ENCODE data around the gene ADCY2.
"Not testable (repeated sequence)": the region's sequence is repeated elsewhere in the genome, so short reads cannot be mapped to it uniquely, and the experiment has no call there.

Gene ADCY2

DNA sequence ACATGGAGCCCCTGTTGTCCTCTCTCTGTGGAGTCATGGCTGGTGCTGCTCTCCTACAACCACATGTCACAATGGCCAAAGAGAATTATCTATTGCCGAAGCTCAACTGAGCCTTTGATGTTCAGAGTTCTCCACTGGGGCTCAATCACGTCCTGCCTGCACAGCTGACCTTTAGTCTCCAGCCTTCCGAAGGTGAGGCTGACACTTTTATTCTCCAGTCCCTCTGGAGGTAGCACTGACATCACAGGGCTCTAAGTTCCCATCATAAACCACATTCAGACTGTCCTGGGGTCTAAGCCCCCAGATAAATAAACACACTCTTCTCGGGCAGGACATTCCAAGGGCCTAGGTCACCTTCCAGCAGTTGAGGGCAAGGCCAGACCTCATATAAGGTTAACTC is 23.4 kb downstream of the ADCY2 start:
- H3K27me3 ChIP-seq (ENCODE audit: control insufficient read depth, insufficient read depth, low read length) = no peaks in the 10 kb centered on the region
- H3K4me1 ChIP-seq (ENCODE audit: control insufficient read depth, insufficient read depth, low read length) = peaks cover 46% of the 10 kb centered on the region
- no peaks in the 10 kb centered on the region for H3K9me3 ChIP-seq (ENCODE audit: control insufficient read depth, insufficient read depth, low read depth, low read length)
- H3K36me3 ChIP-seq (ENCODE audit: control insufficient read depth, insufficient read depth, low read length) = peaks cover 37% of the 10 kb centered on the region
- H3K9ac ChIP-seq (ENCODE audit: low read length) = peak overlapping the region; percentile 61
- H3K27ac ChIP-seq (ENCODE audit: low read depth, low read length) = peak overlapping the region; percentile 36; the same call in 1 of the 2 replicates
- peak overlapping the region; percentile 29; the same call in 1 of the 2 replicates for H3K4me3 ChIP-seq (ENCODE audit: low read depth, low read length)

DNA sequence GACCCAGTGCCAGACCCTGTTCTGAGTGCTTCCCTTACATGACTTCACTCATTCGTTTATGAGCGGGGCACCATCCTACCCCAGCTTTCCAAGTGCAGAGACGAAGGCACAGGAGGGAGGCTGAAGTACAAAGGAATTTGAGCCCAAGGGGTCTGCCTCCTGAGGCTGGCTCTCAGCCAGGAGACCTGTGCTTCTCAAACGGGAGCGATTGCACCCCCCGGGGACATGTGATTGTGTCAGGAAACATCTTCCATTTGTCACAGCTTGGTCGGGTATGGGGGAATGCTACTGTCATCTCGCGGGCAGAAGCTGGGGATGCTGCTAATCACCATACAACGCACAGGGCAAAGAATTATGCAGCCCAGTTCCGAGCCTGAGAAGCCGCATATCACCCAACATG is 23.9 kb downstream of the ADCY2 start:
- Histone ChIP-seq H3K4me3 (ENCODE audit: low read depth, low read length) (peak overlapping the region; percentile 29; the same call in 1 of the 2 replicates), H3K27me3 (ENCODE audit: control insufficient read depth, insufficient read depth, low read length) (no peaks in the 10 kb centered on the region), H3K4me1 (ENCODE audit: control insufficient read depth, insufficient read depth, low read length) (peaks cover 47% of the 10 kb centered on the region), H3K9me3 (ENCODE audit: control insufficient read depth, insufficient read depth, low read depth, low read length) (no peaks in the 10 kb centered on the region), H3K27ac (ENCODE audit: low read depth, low read length) (peak overlapping the region; percentile 36; the same call in 1 of the 2 replicates), H3K9ac (ENCODE audit: low read length) (peak overlapping the region; percentile 61), H3K36me3 (ENCODE audit: control insufficient read depth, insufficient read depth, low read length) (peaks cover 37% of the 10 kb centered on the region)

DNA sequence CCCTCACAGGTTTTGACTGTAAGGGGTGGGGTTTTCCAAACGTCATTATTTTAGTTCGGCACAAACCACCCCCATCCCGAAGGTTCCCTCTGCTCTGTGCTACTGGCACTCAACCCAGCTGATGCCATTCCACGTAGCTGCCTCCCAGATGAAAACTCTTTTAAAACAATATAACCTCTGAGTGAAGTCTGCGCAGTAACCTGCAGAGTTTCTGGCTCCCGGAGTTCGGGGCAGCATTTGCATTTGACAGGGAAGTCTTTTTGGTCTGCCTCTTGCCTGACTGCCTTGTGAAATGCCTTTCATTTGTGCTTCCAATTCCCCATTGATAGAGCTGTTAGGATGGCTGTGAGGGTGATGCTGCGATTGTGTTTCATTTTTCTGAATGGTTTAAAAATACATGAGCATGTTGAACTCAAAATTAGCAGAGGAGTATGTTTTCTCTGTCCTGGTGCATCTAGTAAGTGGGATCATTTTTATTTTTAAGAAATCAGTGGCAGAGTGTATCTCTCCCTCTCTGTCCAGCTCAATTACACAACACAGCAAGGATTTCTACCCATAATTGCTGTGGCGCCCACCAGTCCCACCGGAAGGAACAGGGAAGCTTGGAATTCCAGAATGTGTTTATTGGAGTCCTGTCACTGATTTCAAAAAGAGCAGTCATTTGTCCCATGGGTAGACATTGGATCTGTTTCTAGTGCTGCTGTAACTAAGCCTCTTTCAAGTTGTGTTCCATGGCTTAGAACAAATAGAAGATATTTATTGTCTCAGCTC is 24.8 kb downstream of the ADCY2 start:
- Histone ChIP-seq H3K27me3 (ENCODE audit: control insufficient read depth, insufficient read depth, low read length) (no peaks in the 10 kb centered on the region), H3K9me3 (ENCODE audit: control insufficient read depth, insufficient read depth, low read depth, low read length) (no peaks in the 10 kb centered on the region), H3K36me3 (ENCODE audit: control insufficient read depth, insufficient read depth, low read length) (peaks cover 30% of the 10 kb centered on the region), H3K9ac (ENCODE audit: low read length) (peak overlapping the region; percentile 61), H3K27ac (ENCODE audit: low read depth, low read length) (peak overlapping the region; percentile 49; the same call in 1 of the 2 replicates), H3K4me3 (ENCODE audit: low read depth, low read length) (peak overlapping the region; percentile 29; the same call in 1 of the 2 replicates), H3K4me1 (ENCODE audit: control insufficient read depth, insufficient read depth, low read length) (peaks cover 56% of the 10 kb centered on the region)

DNA sequence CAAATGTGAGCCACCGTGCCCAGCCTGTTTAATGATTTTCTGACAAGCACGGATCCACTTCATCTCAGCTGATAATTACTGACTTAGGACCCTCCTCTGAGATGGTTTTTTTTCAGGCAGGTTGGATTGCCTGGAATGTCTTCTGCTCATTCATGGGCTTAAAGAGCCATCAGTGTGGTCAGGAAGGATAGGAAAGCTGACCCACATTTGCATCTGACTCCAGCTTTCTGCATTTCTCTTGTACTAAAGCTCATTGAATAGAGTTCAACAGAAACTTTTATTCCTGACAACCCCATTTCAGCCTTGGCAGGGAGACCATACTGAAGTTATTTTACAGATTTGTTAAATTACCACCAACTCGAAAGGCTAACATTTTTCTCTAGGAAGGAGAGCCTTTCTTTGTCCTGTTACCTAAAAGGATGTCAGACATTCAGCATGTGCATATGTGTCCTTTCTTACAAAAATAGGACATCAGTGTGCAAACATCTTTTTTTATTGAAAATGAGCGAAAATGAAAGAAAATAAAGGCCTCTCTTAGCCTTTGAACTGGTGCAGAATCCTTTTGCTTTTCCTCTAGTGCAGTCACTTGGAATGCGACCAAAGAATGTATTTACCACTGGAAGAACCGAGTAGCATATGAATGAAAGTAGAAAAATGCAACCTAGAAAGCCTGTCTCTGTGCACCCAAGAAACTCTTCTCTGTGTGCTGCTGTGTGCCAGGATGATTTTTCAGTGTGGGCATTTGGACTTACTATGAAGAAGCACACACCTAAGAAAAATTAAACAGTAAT is 26.6 kb downstream of the ADCY2 start:
- Histone ChIP-seq H3K9ac (ENCODE audit: low read length) (no peak overlapping the region), H3K4me1 (ENCODE audit: control insufficient read depth, insufficient read depth, low read length) (peaks cover 70% of the 10 kb centered on the region), H3K36me3 (ENCODE audit: control insufficient read depth, insufficient read depth, low read length) (peaks cover 25% of the 10 kb centered on the region; the same call in 1 of the 2 replicates), H3K9me3 (ENCODE audit: control insufficient read depth, insufficient read depth, low read depth, low read length) (no peaks in the 10 kb centered on the region), H3K27ac (ENCODE audit: low read depth, low read length) (peak overlapping the region; percentile 57), H3K4me3 (ENCODE audit: low read depth, low read length) (0 out of 2 replicates have a peak overlapping the region, but pooled peaks have one; percentile 16), H3K27me3 (ENCODE audit: control insufficient read depth, insufficient read depth, low read length) (no peaks in the 10 kb centered on the region)

DNA sequence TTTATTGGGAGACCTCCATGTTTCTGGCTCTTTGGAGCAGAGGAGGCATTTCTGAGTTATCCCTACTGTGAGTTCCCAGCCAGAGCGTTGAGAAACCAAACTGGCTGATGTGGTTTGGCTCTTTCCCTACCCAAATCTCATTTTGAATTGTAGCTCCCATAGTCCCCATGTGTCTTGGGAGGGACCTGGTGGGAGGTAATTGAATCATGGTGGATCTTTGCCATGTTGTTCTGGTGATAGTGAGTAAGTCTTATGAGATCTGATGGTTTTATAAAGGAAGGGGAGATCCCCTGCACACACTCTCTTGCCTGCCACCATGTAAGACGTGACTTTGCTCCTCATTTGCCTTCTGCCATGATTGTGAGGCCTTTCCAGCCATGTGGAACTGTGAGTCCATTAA is 27.3 kb downstream of the ADCY2 start:
- H3K36me3 ChIP-seq (ENCODE audit: control insufficient read depth, insufficient read depth, low read length) = peaks cover 25% of the 10 kb centered on the region; the same call in 1 of the 2 replicates
- peak overlapping the region; percentile 57; the same call in 1 of the 2 replicates for H3K27ac ChIP-seq (ENCODE audit: low read depth, low read length)
- H3K4me3 ChIP-seq (ENCODE audit: low read depth, low read length); H3K27me3 ChIP-seq (ENCODE audit: control insufficient read depth, insufficient read depth, low read length); H3K9me3 ChIP-seq (ENCODE audit: control insufficient read depth, insufficient read depth, low read depth, low read length); H3K9ac ChIP-seq (ENCODE audit: low read length): not testable (repeated sequence)
- peaks cover 77% of the 10 kb centered on the region for H3K4me1 ChIP-seq (ENCODE audit: control insufficient read depth, insufficient read depth, low read length)

DNA sequence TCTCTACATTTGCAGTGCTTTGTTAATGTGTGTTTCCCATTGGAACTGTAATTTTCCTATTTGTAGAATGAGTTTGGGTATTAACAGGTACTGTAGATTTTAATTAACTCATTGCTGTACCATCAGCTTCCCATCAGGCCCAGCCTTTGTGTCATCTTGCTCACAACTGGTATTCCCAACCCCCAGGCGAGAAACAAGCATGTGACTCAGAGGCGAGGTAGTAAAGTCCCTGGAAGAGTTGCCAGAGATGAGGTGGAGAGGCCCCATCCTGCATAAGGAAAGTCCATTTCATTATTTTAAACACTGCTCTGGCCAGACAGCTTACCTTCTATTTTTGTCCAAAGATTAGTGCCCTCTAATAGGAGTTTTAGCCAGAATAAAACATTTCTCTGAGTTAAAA is 29.9 kb downstream of the ADCY2 start:
- no peak overlapping the region for H3K9ac ChIP-seq (ENCODE audit: low read length)

DNA sequence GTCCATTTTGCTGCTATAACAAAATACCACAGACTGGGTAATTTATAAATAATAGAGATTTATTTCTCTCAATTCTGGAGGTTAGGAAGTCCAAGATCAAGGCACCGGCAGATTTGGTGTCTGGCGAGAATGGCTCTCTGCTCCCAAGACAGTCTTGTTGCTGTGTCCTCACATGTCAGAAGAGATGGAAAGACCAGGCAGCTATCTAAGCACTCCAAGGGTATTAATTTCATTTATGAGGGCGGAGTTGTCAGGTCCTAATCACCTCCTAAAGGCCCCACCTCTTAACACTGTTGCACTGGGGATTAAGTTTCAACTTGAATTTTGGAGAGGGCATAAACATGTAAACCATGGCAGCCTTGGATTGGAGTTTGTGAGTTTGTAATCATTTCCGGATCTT is 30.3 kb downstream of the ADCY2 start:
- Histone ChIP-seq H3K36me3 (ENCODE audit: control insufficient read depth, insufficient read depth, low read length) (peaks cover 17% of the 10 kb centered on the region; the same call in 1 of the 2 replicates), H3K27me3 (ENCODE audit: control insufficient read depth, insufficient read depth, low read length) (no peaks in the 10 kb centered on the region), H3K27ac (ENCODE audit: low read depth, low read length) (no peak overlapping the region), H3K4me3 (ENCODE audit: low read depth, low read length) (no peak overlapping the region), H3K9me3 (ENCODE audit: control insufficient read depth, insufficient read depth, low read depth, low read length) (no peaks in the 10 kb centered on the region), H3K4me1 (ENCODE audit: control insufficient read depth, insufficient read depth, low read length) (peaks cover 51% of the 10 kb centered on the region), H3K9ac (ENCODE audit: low read length) (no peak overlapping the region)

More for the DNA sequence above, 29.9 kb downstream of the ADCY2 start:
- no peaks in the 10 kb centered on the region for H3K9me3 ChIP-seq (ENCODE audit: control insufficient read depth, insufficient read depth, low read depth, low read length)
- peaks cover 56% of the 10 kb centered on the region for H3K4me1 ChIP-seq (ENCODE audit: control insufficient read depth, insufficient read depth, low read length)
- no peak overlapping the region for H3K4me3 ChIP-seq (ENCODE audit: low read depth, low read length)
- H3K36me3 ChIP-seq (ENCODE audit: control insufficient read depth, insufficient read depth, low read length) = peaks cover 17% of the 10 kb centered on the region; the same call in 1 of the 2 replicates
- H3K27me3 ChIP-seq (ENCODE audit: control insufficient read depth, insufficient read depth, low read length) = no peaks in the 10 kb centered on the region
- H3K27ac ChIP-seq (ENCODE audit: low read depth, low read length) = no peak overlapping the region

DNA sequence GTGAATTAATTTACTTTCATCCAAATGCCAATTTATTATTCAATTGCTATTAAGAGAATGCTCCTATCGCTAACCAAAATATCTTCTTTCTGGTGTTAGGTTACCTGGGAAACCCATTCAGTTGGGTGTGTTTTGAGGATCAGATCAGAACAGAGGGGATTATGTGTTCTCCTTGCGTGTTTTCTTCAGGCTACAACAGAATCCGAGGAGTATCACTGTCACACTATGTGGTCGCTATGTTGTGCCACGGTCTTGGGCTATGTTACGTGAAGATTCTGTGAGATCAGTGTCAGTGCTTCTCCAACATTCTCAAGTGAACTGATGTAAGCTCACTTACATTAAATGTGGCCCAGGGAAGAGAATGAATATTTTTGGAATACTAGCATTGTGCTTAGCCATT is 39.0 kb downstream of the ADCY2 start:
- no peak overlapping the region for H3K4me3 ChIP-seq (ENCODE audit: low read depth, low read length)
- H3K27ac ChIP-seq (ENCODE audit: low read depth, low read length) = no peak overlapping the region
- no peaks in the 10 kb centered on the region for H3K4me1 ChIP-seq (ENCODE audit: control insufficient read depth, insufficient read depth, low read length)
- H3K9ac ChIP-seq (ENCODE audit: low read length) = no peak overlapping the region
- no peaks in the 10 kb centered on the region for H3K27me3 ChIP-seq (ENCODE audit: control insufficient read depth, insufficient read depth, low read length)
- no peaks in the 10 kb centered on the region for H3K9me3 ChIP-seq (ENCODE audit: control insufficient read depth, insufficient read depth, low read depth, low read length)
- H3K36me3 ChIP-seq (ENCODE audit: control insufficient read depth, insufficient read depth, low read length) = peaks cover 26% of the 10 kb centered on the region

DNA sequence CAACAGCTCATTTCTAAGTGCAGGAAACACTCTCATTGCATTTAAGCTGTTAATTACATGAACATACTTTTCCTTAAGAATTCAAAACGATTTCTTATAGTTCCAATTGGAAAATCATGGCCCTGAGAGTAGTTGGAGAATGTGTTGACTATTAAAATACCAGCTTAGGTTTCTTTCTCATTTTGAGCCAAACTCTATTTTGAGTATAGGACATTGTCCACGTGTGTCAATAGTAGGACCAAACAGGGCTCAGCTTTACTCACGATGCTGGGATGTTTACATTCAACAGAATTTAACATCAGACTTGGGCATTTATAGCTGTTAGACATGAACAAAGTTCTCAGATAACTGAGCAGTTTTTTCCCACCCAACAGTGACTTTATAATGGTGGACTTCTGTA is 39.6 kb downstream of the ADCY2 start:
- H3K27me3 ChIP-seq (ENCODE audit: control insufficient read depth, insufficient read depth, low read length) = no peaks in the 10 kb centered on the region
- no peak overlapping the region for H3K4me3 ChIP-seq (ENCODE audit: low read depth, low read length)
- H3K4me1 ChIP-seq (ENCODE audit: control insufficient read depth, insufficient read depth, low read length) = no peaks in the 10 kb centered on the region
- H3K9ac ChIP-seq (ENCODE audit: low read length) = no peak overlapping the region
- no peaks in the 10 kb centered on the region for H3K9me3 ChIP-seq (ENCODE audit: control insufficient read depth, insufficient read depth, low read depth, low read length)
- no peak overlapping the region for H3K27ac ChIP-seq (ENCODE audit: low read depth, low read length)
- peaks cover 26% of the 10 kb centered on the region for H3K36me3 ChIP-seq (ENCODE audit: control insufficient read depth, insufficient read depth, low read length)

DNA sequence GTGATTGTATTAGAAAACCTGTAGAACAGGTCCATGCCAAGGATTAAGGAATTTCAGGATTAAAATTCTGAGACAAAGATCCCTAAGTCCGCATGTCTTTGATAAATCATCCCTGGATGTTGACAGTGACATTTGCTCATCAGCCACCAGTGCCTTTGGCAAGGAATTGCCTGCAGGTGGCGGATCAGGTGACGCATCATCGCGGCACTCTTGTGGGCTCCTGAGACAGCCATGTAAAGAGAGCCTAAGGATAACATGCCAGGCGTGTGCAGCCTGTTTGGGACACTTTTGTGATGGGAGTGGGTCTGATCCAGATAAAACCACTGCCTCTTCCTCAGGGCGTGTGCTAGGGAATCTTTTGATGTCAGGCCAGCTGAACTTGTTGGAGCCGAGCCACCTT is 40.6 kb downstream of the ADCY2 start:
- H3K27ac ChIP-seq (ENCODE audit: low read depth, low read length) = no peak overlapping the region
- no peaks in the 10 kb centered on the region for H3K9me3 ChIP-seq (ENCODE audit: control insufficient read depth, insufficient read depth, low read depth, low read length)
- peaks cover 26% of the 10 kb centered on the region for H3K36me3 ChIP-seq (ENCODE audit: control insufficient read depth, insufficient read depth, low read length)
- no peaks in the 10 kb centered on the region for H3K4me1 ChIP-seq (ENCODE audit: control insufficient read depth, insufficient read depth, low read length)
- H3K9ac ChIP-seq (ENCODE audit: low read length) = no peak overlapping the region
- no peak overlapping the region for H3K4me3 ChIP-seq (ENCODE audit: low read depth, low read length)
- H3K27me3 ChIP-seq (ENCODE audit: control insufficient read depth, insufficient read depth, low read length) = no peaks in the 10 kb centered on the region

DNA sequence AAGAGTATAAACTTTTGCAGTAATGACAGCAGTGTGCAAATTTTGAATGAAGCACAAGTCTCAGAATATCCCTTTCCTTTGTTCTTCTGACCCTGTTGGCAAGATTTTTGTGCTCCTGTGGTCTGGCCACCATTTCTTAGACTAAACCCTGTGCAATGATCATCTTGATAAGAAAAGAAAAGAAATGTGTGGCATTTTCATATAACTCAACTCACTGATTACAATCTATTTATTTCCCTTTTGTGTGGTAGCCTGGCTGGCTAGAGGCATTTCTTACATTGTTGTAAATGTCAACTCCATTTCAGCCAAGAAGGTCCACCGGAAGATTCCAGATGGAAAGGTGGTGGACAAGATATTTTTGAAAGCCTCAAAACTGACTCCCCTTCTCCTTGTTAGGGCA is 41.9 kb downstream of the ADCY2 start:
- no peak overlapping the region for H3K9ac ChIP-seq (ENCODE audit: low read length)
- H3K4me3 ChIP-seq (ENCODE audit: low read depth, low read length) = no peak overlapping the region
- H3K36me3 ChIP-seq (ENCODE audit: control insufficient read depth, insufficient read depth, low read length) = peaks cover 25% of the 10 kb centered on the region
- no peaks in the 10 kb centered on the region for H3K4me1 ChIP-seq (ENCODE audit: control insufficient read depth, insufficient read depth, low read length)
- H3K27ac ChIP-seq (ENCODE audit: low read depth, low read length) = no peak overlapping the region
- H3K9me3 ChIP-seq (ENCODE audit: control insufficient read depth, insufficient read depth, low read depth, low read length) = no peaks in the 10 kb centered on the region; the same call in 1 of the 2 replicates
- no peaks in the 10 kb centered on the region for H3K27me3 ChIP-seq (ENCODE audit: control insufficient read depth, insufficient read depth, low read length)

All from HUES6 (cell line).